Activated CD8-positive, alpha-beta memory T cell treated with anti-CD3 and anti-CD28 coated beads, Interleukin-2, amount 10 ng/mL, durations not matched to agents 7 days and 5 days (primary cell): ENCODE measurements around the gene UBAP2. TPM values are rescaled to one million over a fixed set of nuclear protein-coding genes. Genes with fewer than 3 reads are reported as not detected.
"Not testable (repeated sequence)": the region's sequence is repeated elsewhere in the genome, so short reads cannot be mapped to it uniquely, and the experiment has no call there.

Experiments
- ATAC-seq: fragments of 150-1000 bp; cut with Tn5 transposase; one replicate; pipeline ENCODE4 v1.10.0; 2021; ENCODE audit warnings: moderate library complexity
- CTCF ChIA-PET: fragments of 350-600 bp; sonication (Branson Sonifier 250); formaldehyde crosslinking; loops from one replicate; lab custom pipeline; 2021; ENCODE audit warnings: antibody characterized with exemption; lab: Charles Lee
- DNase-seq: peaks from one replicate; pipeline ENCODE4 v3.0.0-alpha.2; 2020
- H3K27ac Mint-ChIP-seq: one replicate; pipeline ENCODE4 v1.8.0; 2021; ENCODE audit warnings: mild to moderate bottlenecking, mixed read lengths
- H3K27me3 Mint-ChIP-seq: one replicate; pipeline ENCODE4 v1.8.0; 2021; ENCODE audit warnings: mixed read lengths
- H3K36me3 Mint-ChIP-seq: one replicate; pipeline ENCODE4 v1.8.0; 2021; ENCODE audit warnings: mild to moderate bottlenecking, mixed read lengths
- H3K4me1 Mint-ChIP-seq: one replicate; pipeline ENCODE4 v1.8.0; 2021; ENCODE audit warnings: mixed read lengths
- H3K4me3 Mint-ChIP-seq: one replicate; pipeline ENCODE4 v1.8.0; 2021; ENCODE audit warnings: mild to moderate bottlenecking, moderate library complexity, mixed read lengths
- H3K9me3 Mint-ChIP-seq: one replicate; pipeline ENCODE4 v1.8.0; 2022; ENCODE audit warnings: low read depth, mixed read lengths
- total RNA-seq, 2 experiments: library from RNA; stranded (reverse); gene quantifications; one replicate each; pipeline ENCODE4 v1.2.3, GENCODE V29; 2021

UBAP2 gene
- total RNA-seq, 2 experiments from 2014 or later, result 50.5 to 60.9 TPM

DNA sequence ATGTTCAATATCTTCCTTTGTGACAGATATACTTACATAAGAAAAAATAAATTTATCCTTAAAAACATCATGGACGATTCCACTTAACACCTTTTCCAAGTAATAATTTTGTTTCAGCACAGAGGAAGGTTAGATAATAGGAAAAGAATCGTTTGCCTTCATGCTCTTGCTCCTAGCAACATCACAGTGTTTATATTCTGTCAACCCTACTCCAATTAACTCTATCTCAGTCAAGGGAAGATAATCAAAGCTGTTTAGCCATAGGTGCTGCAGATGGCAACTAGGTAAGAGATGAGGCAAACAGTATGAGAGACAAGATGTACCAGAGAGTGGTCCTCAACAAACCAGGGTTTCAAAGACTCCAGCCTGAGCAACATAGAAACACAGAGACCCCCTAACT, 55.6 kb downstream of the UBAP2 start:
- no peak overlapping the region for H3K4me3 Mint-ChIP-seq
- no peaks in the 10 kb centered on the region for H3K9me3 Mint-ChIP-seq
- peaks cover 13% of the 10 kb centered on the region for H3K4me1 Mint-ChIP-seq
- no peak overlapping the region for H3K27ac Mint-ChIP-seq
- ATAC-seq (no peak), DNase-seq (no peak)
- CTCF ChIA-PET, result interaction anchor here (2.0 kb wide), 1 partner anchor 19 kb away, joined by 5 read pairs; no protein-coding TSS in a partner anchor
- H3K36me3 Mint-ChIP-seq, result peaks cover 30% of the 10 kb centered on the region
- H3K27me3 Mint-ChIP-seq, result no peaks in the 10 kb centered on the region

DNA sequence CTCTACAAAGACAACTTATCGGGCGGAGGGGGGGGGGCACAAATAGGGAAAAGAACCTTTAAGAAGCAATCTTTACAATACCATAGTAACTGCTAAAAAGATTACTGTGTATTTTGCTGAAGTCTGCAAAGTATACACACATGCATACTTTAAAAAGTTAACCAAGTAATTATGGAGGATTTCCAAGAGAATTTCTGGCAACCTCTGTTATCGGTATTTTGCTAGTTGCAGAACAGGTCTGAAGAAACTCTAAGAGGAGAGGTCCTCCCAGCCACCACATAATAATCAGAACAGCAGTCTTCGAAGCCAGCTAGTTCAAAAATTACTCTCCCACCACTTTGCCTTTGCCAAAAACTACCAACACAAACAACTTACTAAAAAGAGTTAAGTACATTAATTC, 56.1 kb downstream of the UBAP2 start:
- CTCF ChIA-PET, result no interaction called here

DNA sequence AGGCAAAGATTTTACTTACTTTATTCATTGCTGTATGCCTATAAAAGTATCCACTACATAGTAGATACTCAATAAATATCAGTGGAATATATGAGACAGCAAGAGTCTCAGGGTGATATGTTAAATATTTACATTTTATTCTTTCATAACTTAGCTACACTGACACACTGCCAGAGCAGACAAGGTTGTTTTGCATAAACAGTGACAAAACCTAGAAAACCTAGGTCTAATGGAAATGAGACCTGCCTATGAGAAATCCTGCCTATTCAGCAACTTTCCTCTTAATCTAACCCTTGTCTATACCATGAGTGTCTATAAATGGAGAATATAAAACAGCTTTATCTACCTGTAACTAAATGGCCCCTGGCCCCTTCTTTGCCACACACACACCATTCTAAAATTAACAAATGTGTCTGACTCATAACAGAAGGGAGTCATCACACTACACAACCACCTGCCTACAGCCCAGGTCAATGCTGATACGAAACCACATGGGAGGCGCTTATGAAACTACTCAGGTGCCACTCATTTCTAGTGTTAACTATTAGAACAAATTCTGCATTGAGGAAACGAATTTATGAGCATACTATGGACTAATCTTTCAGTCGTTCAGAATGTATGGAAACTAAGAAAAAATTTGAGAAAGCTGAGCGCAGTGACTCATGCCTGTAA, 60.3 kb downstream of the UBAP2 start:
- no peaks in the 10 kb centered on the region for H3K27me3 Mint-ChIP-seq
- CTCF ChIA-PET, result interaction anchor here (0.6 kb wide), 1 partner anchor 8 kb away, joined by 5 read pairs; no protein-coding TSS in a partner anchor
- H3K27ac Mint-ChIP-seq, result peak overlapping the region; percentile 48
- peaks cover 13% of the 10 kb centered on the region for H3K4me1 Mint-ChIP-seq
- ATAC-seq (peak; percentile 88), DNase-seq (peak; percentile 63)
- H3K9me3 Mint-ChIP-seq, result no peaks in the 10 kb centered on the region
- H3K4me3 Mint-ChIP-seq, result no peak overlapping the region
- H3K36me3 Mint-ChIP-seq, result peaks cover 33% of the 10 kb centered on the region

More for the DNA sequence above, 56.1 kb downstream of the UBAP2 start:
- H3K9me3 Mint-ChIP-seq, result no peaks in the 10 kb centered on the region
- H3K27me3 Mint-ChIP-seq, result no peaks in the 10 kb centered on the region
- peaks cover 29% of the 10 kb centered on the region for H3K36me3 Mint-ChIP-seq
- no peak for ATAC-seq
- no peak for DNase-seq
- peaks cover 13% of the 10 kb centered on the region for H3K4me1 Mint-ChIP-seq
- H3K4me3 Mint-ChIP-seq, result no peak overlapping the region
- no peak overlapping the region for H3K27ac Mint-ChIP-seq

DNA sequence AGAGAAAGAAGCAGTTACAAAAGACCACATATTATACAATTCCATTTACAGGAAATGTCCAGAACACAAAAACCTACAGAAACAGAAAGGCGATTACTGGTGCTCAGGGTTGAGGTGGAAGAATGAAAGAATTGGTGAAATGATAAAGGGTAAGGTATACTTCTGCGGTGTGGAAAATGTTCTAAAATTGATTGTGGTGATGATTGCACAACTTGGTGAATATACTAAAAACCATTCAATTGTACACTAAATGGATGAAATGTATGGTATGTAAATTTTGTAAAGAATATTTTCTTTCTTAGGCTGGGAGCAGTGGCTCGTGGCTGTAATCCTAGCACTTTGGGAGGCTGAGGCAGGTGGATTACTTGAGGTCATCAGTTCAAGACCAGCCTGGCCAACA, 72.3 kb downstream of the UBAP2 start:
- CTCF ChIA-PET, result interaction anchor here (1.5 kb wide), 1 partner anchor 10 kb away, joined by 3 read pairs; no protein-coding TSS in a partner anchor
- Mint-ChIP-seq H3K27me3 (no peaks in the 10 kb centered on the region), H3K27ac (no peak overlapping the region), H3K4me3 (no peak overlapping the region), H3K9me3 (no peaks in the 10 kb centered on the region), H3K4me1 (no peaks in the 10 kb centered on the region), H3K36me3 (peaks cover 20% of the 10 kb centered on the region)
- DNase-seq, result no peak
- ATAC-seq, result no peak

DNA sequence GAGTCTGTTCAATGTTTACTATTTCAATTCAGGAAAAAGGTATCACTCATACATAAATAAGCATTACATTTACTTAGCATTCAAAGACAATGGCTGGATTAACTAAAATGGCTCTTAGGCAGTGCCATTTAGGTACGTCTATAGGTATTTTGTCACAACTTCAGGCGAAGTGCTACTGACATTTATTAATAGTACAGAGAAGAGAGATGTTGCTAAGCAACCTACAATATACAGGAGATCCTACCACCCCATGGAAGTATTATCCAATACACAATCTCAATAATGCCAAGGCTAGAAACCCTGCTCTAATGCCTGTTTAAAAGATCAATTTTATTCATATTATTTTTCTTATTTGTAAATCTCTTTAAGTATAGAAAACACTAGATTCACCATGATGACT, 76.0 kb downstream of the UBAP2 start:
- no peak for ATAC-seq
- H3K4me3 Mint-ChIP-seq, result no peak overlapping the region
- H3K27me3 Mint-ChIP-seq, result no peaks in the 10 kb centered on the region
- no peak overlapping the region for H3K27ac Mint-ChIP-seq
- CTCF ChIA-PET, result interaction anchor here (0.8 kb wide), 1 partner anchor 17 kb away, joined by 3 read pairs; no protein-coding TSS in a partner anchor
- H3K36me3 Mint-ChIP-seq, result peaks cover 30% of the 10 kb centered on the region
- DNase-seq, result no peak
- no peaks in the 10 kb centered on the region for H3K9me3 Mint-ChIP-seq
- H3K4me1 Mint-ChIP-seq, result no peaks in the 10 kb centered on the region

DNA sequence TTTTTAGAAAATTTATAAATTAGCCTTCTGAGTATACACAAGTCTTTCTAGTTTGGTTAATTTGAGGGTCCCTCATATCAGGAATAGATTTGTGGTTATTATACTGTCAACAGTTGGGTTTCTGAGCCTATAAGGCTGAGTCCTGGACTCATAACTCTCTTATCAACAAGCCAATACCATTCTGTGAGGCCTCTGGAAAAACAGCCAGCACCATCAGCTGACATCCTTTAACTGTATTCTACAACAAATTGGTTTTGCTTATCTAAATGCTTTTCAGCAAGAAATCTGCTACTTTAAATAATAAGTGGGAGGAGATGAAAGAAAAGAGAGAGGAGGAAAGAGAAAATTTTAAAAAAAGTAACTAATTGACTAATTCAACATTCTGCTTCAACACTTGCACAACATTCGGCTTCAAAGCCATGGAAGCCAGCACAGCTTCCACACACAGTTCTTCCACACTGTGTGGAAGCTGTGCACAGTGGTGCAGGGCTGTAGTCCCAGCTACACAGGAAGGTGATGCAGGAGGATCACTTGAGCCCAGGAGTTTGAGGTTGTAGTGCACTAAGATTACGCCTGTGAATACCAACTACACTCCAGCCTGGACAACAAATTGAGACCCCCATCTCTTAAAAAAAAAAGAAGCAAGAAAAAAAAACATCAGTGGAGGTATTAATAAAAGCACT, 84.5 kb downstream of the UBAP2 start:
- no peak overlapping the region for H3K4me3 Mint-ChIP-seq
- ATAC-seq, result no peak
- CTCF ChIA-PET, result interaction anchor here (0.8 to 1.4 kb wide), 5 partner anchors 44 to 244 kb away, joined by 3 to 4 read pairs (median 3); no protein-coding TSS in a partner anchor
- no peaks in the 10 kb centered on the region for H3K4me1 Mint-ChIP-seq
- H3K27ac Mint-ChIP-seq, result peak overlapping the region; percentile 46
- no peak for DNase-seq
- H3K36me3 Mint-ChIP-seq, result peaks cover 20% of the 10 kb centered on the region
- H3K9me3 Mint-ChIP-seq, result no peaks in the 10 kb centered on the region
- no peaks in the 10 kb centered on the region for H3K27me3 Mint-ChIP-seq

DNA sequence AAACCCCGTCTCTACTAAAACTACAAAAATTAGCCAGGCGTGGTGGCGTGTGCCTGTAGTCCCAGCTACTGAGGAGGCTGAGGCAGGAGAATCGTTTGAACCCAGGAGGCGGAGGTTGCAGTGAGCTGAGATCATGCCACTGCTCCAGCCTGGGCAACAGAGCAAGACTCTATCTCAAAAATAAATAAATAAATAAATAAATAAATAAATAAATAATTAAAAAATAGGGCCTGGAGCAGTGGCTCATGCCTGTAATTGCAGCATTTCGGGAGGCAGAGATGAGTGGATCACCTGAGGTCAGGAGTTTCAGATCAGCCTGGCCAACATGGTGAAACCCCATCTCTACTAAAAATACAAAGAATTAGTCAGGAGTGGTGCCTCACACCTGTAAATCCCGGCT, 86.2 kb downstream of the UBAP2 start:
- H3K9me3 Mint-ChIP-seq, H3K27me3 Mint-ChIP-seq, ATAC-seq, H3K4me3 Mint-ChIP-seq, CTCF ChIA-PET, DNase-seq, H3K4me1 Mint-ChIP-seq, H3K27ac Mint-ChIP-seq: not testable (repeated sequence)
- H3K36me3 Mint-ChIP-seq, result peaks cover 21% of the 10 kb centered on the region

DNA sequence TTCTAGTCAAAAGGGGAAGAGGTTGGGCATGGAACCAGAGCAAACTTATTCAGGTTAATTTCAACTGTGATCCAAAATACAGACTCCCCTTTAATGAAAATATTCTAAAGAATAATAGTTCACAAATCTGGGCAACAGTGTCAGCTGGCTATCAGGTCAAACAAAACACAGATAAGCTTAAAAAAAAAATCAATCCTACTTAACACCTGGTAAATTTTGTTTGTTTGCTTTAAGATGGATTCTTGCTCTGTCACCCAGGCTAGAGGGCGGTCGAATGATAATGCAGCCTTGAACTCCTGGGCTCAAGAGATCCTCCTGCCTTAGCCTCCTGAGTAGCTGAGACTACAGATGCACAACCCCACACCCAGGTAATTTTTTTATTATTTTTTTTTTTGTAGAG, 89.0 kb downstream of the UBAP2 start:
- H3K27ac Mint-ChIP-seq, result no peak overlapping the region
- no peak overlapping the region for H3K4me3 Mint-ChIP-seq
- H3K27me3 Mint-ChIP-seq, result no peaks in the 10 kb centered on the region
- peaks cover 6% of the 10 kb centered on the region for H3K4me1 Mint-ChIP-seq
- DNase-seq, result no peak
- H3K9me3 Mint-ChIP-seq, result no peaks in the 10 kb centered on the region
- H3K36me3 Mint-ChIP-seq, result peaks cover 20% of the 10 kb centered on the region
- ATAC-seq, result no peak
- CTCF ChIA-PET, result interaction anchor here (0.5 to 1.3 kb wide), 2 partner anchors 9 to 113 kb away, joined by 3 to 5 read pairs; no protein-coding TSS in a partner anchor

DNA sequence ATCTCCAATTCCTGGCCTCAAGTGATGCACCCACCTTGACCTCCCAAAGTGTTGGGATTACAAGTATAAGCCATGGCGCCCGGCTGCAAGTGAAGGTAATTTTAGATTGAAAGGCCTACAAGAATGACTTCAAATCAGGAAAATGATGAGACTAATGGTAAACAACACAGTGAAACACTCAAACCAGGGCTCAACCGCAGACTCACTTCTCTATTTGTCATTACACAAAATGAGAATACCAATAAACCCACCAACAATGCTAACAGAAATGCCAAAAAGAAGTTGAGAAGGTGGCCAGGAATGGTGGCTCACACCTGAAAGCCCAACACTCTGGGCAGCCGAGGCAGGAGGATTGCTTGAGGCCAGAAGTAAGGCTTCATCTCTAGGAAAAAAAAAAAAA, 92.1 kb downstream of the UBAP2 start:
- Mint-ChIP-seq H3K27me3 (no peaks in the 10 kb centered on the region), H3K36me3 (peaks cover 33% of the 10 kb centered on the region), H3K27ac (no peak overlapping the region), H3K4me1 (peaks cover 6% of the 10 kb centered on the region), H3K9me3 (no peaks in the 10 kb centered on the region), H3K4me3 (no peak overlapping the region)
- no peak for ATAC-seq
- CTCF ChIA-PET, result interaction anchor here (0.7 kb wide), 1 partner anchor 119 kb away, joined by 3 read pairs; no protein-coding TSS in a partner anchor
- no peak for DNase-seq

DNA sequence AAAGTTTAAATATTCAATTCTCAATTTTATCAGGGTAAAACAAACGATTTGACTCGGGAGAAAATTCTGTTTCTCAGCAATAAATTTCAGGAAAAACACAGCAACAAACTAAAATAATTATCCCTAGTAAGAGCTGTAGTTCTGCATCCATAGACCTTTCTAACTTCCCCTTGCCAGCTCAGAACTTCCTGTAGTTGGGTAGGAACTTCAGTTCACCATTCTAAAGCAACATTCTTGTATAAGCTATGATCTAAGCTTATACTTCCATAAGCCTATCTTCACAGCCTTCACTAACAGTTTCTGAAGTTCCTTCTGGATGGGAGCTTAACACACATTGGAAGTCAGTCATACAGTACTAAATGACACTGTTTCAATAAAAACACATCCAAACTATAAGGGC, 96.6 kb downstream of the UBAP2 start:
- no peaks in the 10 kb centered on the region for H3K27me3 Mint-ChIP-seq
- no peak for ATAC-seq
- no peaks in the 10 kb centered on the region for H3K9me3 Mint-ChIP-seq
- no peak overlapping the region for H3K27ac Mint-ChIP-seq
- no peak for DNase-seq
- CTCF ChIA-PET, result no interaction called here
- no peak overlapping the region for H3K4me3 Mint-ChIP-seq
- peaks cover 42% of the 10 kb centered on the region for H3K36me3 Mint-ChIP-seq
- peaks cover 6% of the 10 kb centered on the region for H3K4me1 Mint-ChIP-seq

DNA sequence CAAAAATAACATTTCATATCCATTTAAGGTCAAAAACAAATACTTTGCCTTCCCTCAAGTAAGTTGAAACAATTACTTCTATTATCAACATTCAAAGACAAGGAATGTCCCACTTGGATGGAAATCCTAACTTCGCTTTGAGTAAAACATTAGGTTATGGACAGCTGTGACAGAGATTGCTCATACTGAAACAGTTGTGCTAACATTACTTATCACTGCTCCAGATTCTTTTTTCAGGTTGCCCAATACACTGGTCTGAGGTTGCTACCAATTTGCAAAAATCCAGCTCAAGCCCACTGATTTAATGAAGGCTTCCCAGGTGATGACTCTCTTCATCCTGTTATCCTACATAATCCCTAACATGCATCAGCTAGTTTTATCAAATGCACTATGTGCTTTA, 98.3 kb downstream of the UBAP2 start:
- Mint-ChIP-seq H3K27ac (no peak overlapping the region), H3K9me3 (no peaks in the 10 kb centered on the region), H3K4me1 (peaks cover 2% of the 10 kb centered on the region), H3K36me3 (peaks cover 46% of the 10 kb centered on the region), H3K4me3 (no peak overlapping the region), H3K27me3 (no peaks in the 10 kb centered on the region)
- DNase-seq, result no peak
- CTCF ChIA-PET, result no interaction called here
- ATAC-seq, result no peak

DNA sequence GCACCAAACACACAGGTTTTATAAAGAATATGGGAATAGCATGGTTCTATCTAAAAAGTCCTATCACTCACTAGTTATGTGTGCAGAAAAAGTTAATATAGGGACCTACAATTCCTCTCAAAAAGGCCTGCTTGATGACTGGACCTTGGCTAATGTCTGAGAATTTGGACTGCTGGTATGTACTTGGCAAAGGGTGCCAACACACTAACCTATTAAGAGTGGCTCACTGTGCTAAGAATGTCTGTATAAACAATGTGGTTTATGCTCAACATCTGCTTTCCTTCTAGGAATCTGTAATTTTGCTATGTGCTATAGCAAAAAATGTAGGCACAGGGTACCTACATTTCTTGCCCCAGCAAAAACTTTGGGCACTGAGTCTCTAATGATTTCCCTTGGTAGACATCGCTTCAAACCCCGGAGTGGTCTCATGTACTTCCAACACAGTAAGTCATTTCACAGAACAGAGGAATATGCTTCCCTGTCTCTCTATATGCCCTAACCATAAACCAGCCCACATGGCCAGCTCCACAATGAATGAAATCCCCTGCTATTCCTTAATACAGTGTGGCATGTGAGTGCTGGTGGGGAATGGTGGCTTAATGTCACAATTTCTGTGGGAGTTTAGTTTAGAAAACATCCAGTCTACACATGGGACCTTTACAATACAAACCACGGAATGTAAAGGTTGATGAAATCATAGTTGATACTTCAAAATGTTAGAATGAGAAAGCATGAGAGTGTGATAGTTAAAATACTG, 101.7 kb downstream of the UBAP2 start:
- no peaks in the 10 kb centered on the region for H3K4me1 Mint-ChIP-seq
- no peak for DNase-seq
- H3K36me3 Mint-ChIP-seq, result peaks cover 50% of the 10 kb centered on the region
- H3K9me3 Mint-ChIP-seq, result no peaks in the 10 kb centered on the region
- no peak for ATAC-seq
- H3K27me3 Mint-ChIP-seq, result no peaks in the 10 kb centered on the region
- H3K27ac Mint-ChIP-seq, result no peak overlapping the region
- CTCF ChIA-PET, result interaction anchor here (1.2 kb wide), 1 partner anchor 25 kb away, joined by 3 read pairs; no protein-coding TSS in a partner anchor
- no peak overlapping the region for H3K4me3 Mint-ChIP-seq

DNA sequence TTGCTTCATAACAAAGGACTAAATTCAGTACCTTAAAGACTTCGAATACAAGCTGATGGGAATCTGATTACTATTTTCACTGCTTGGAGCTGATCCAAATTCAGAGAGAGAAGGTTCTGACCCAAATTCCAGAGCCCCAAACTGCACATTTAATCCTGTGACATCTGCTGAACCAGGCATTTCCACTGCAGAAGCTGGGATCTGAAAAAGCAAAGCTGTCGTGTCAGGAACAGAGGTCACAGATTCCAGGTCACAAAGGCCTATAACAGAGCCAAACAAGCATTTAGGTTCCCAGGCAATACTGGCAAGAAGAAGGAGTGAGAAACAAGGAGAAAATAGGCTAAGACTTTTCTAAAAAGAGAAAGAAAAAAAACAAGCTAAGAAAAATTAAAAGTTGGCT, 105.3 kb downstream of the UBAP2 start:
- H3K4me1 Mint-ChIP-seq, result no peaks in the 10 kb centered on the region
- no peaks in the 10 kb centered on the region for H3K27me3 Mint-ChIP-seq
- H3K9me3 Mint-ChIP-seq, result no peaks in the 10 kb centered on the region
- CTCF ChIA-PET, result no interaction called here
- peaks cover 51% of the 10 kb centered on the region for H3K36me3 Mint-ChIP-seq
- H3K4me3 Mint-ChIP-seq, result no peak overlapping the region
- DNase-seq, result no peak
- no peak for ATAC-seq
- no peak overlapping the region for H3K27ac Mint-ChIP-seq
